SK-N-SH (cell line): ENCODE results near the gene MLLT1. TPM values are rescaled to one million over a fixed set of nuclear protein-coding genes. Genes with fewer than 3 reads are reported as not detected.

Experiments
- CTCF ChIA-PET: fragments of 300-600, 350-600 bp; formaldehyde crosslinking; extraction: SDS; loops from one replicate; lab custom pipeline; 2021; lab: Yijun Ruan, JAX
- POLR2A ChIA-PET: fragments of 350-600 bp; sonication (Branson Sonifier 250); formaldehyde crosslinking; extraction: SDS; loops from one replicate; lab custom pipeline; 2020; ENCODE audit warnings: antibody characterized with exemption, inconsistent platforms; lab: Yijun Ruan, JAX
- DNase-seq: peaks from one replicate; pipeline ENCODE4 v3.0.0; 2012
- H2AFZ ChIP-seq: fragments of 200-600 bp; sonication (generic); 2 replicates; pipeline ENCODE4 v1.8.1; 2016; ENCODE audit warnings: antibody characterized with exemption, mild to moderate bottlenecking, low read depth
- H3F3A ChIP-seq: fragments of 200-600 bp; sonication (generic); replicated peaks from 2 replicates; pipeline ENCODE3; 2016; ENCODE audit warnings: antibody characterized with exemption, mild to moderate bottlenecking; ENCODE audit not compliant: insufficient read depth
- H3K27ac ChIP-seq, 2 experiments: fragments of 200-500 bp in 1 of 2; fragments of 200-600 bp in 1 of 2; sonication (Bioruptor generic) in 1 of 2; sonication (generic), shearing (Covaris generic) in 1 of 2; 2 replicates each; pipeline versions ENCODE4 v1.5.1 to v1.6.1; 2014 to 2016; ENCODE audit warnings: low read depth in 2 of 2, inconsistent platforms in 1 of 2, low read length in 1 of 2, mild to moderate bottlenecking in 1 of 2, mixed read lengths in 1 of 2
- H3K27me3 ChIP-seq: fragments of 200-600 bp; sonication (generic), shearing (Covaris generic); 2 replicates; pipeline ENCODE4 v1.6.1; 2016; ENCODE audit warnings: mixed run types; ENCODE audit not compliant: insufficient read depth
- H3K36me3 ChIP-seq, 2 experiments: fragments of 200-500 bp in 1 of 2; fragments of 200-600 bp in 1 of 2; sonication (Bioruptor generic) in 1 of 2; sonication (generic) in 1 of 2; replicated peaks in 1 of 2; 2 replicates each; pipeline versions ENCODE3 to v1.5.1; 2014 to 2016; ENCODE audit warnings: low read length in 1 of 2, mild to moderate bottlenecking in 1 of 2; ENCODE audit not compliant: insufficient read depth in 2 of 2, control insufficient read depth in 1 of 2
- H3K4me1 ChIP-seq, 2 experiments: fragments of 200-500 bp in 1 of 2; fragments of 200-600 bp in 1 of 2; sonication (Bioruptor generic) in 1 of 2; sonication (generic), shearing (Covaris generic) in 1 of 2; 2 replicates each; pipeline versions ENCODE4 v1.5.1 to v1.6.1; 2014 to 2016; ENCODE audit warnings: low read depth in 1 of 2, low read length in 1 of 2, mixed run types in 1 of 2; ENCODE audit not compliant: insufficient read depth in 2 of 2, control insufficient read depth in 1 of 2
- H3K4me2 ChIP-seq: fragments of 200-600 bp; sonication (generic), shearing (Covaris generic); 2 replicates; pipeline ENCODE4 v1.6.1; 2017; ENCODE audit warnings: mixed run types
- H3K4me3 ChIP-seq, 2 experiments: fragments of 200-500 bp in 1 of 2; fragments of 200-600 bp in 1 of 2; sonication (Bioruptor generic) in 1 of 2; sonication (generic), shearing (Covaris generic) in 1 of 2; 2 replicates each; pipeline versions ENCODE4 v1.5.1 to v1.8.1; 2014 to 2016; ENCODE audit warnings: low read depth in 2 of 2, inconsistent platforms in 1 of 2, low read length in 1 of 2, mild to moderate bottlenecking in 1 of 2, mixed read lengths in 1 of 2, moderate library complexity in 1 of 2
- H3K79me2 ChIP-seq: fragments of 200-600 bp; sonication (generic); 2 replicates; pipeline ENCODE4 v1.8.1; 2017; ENCODE audit warnings: mild to moderate bottlenecking; ENCODE audit not compliant: insufficient read depth
- H3K9ac ChIP-seq: fragments of 200-600 bp; sonication (generic); 2 replicates; pipeline ENCODE4 v1.6.1; 2017; ENCODE audit warnings: mixed run types
- H3K9me2 ChIP-seq: fragments of 200-600 bp; sonication (generic); 2 replicates; pipeline ENCODE4 v1.6.1; 2017; ENCODE audit warnings: mixed run types
- H3K9me3 ChIP-seq: fragments of 200-600 bp; sonication (generic); 2 replicates; pipeline ENCODE4 v1.6.1; 2017; ENCODE audit warnings: mixed run types, mild to moderate bottlenecking, moderate library complexity
- H4K20me1 ChIP-seq: fragments of 200-600 bp; sonication (generic); 2 replicates; pipeline ENCODE4 v1.6.1; 2017; ENCODE audit warnings: mild to moderate bottlenecking, mixed run types; ENCODE audit not compliant: insufficient read depth
- EP300 ChIP-seq, 2 experiments: IDR thresholded peaks; 2 replicates each; pipeline versions ENCODE4 v1.4.0 to v1.6.1; 2012; ENCODE audit warnings: borderline replicate concordance in 1 of 2, low read depth in 1 of 2, low read length in 1 of 2
- EZH2phosphoT487 ChIP-seq: fragments of 200-600 bp; sonication (generic); IDR thresholded peaks from 2 replicates; pipeline ENCODE4 v1.6.1; 2017; ENCODE audit warnings: low read depth, mixed run types, mild to moderate bottlenecking, antibody characterized with exemption, moderate library complexity, borderline replicate concordance
- FOSL2 ChIP-seq: IDR thresholded peaks from 2 replicates; pipeline ENCODE4 v1.4.0; 2012; ENCODE audit warnings: low read depth, mild to moderate bottlenecking, moderate library complexity, borderline replicate concordance
- FOXJ3 ChIP-seq: sonication (generic); formaldehyde crosslinking; IDR thresholded peaks from 2 replicates; pipeline ENCODE4 v1.5.1; 2020; ENCODE audit warnings: mild to moderate bottlenecking, missing genetic modification reagents
- FOXM1 ChIP-seq: IDR thresholded peaks from 2 replicates; pipeline ENCODE4 v1.4.0; 2012; ENCODE audit warnings: low read depth, mild to moderate bottlenecking
- GABPA ChIP-seq: IDR thresholded peaks from 2 replicates; pipeline ENCODE4 v1.4.0; 2012; ENCODE audit warnings: low read depth, mild to moderate bottlenecking
- GATA2 ChIP-seq: sonication (generic); formaldehyde crosslinking; IDR thresholded peaks from 2 replicates; pipeline ENCODE4 v1.5.0; 2020; ENCODE audit warnings: mild to moderate bottlenecking, missing genetic modification reagents
- IRF3 ChIP-seq: fragments of 150-350 bp; IDR thresholded peaks from 2 replicates; pipeline ENCODE4 v1.6.1; 2016; ENCODE audit warnings: mild to moderate bottlenecking, low read depth, low read length
- JUND ChIP-seq: IDR thresholded peaks from 2 replicates; pipeline ENCODE4 v1.4.0; 2012
- NFIC ChIP-seq: IDR thresholded peaks from 2 replicates; pipeline ENCODE4 v1.4.0; 2012; ENCODE audit warnings: borderline replicate concordance
- PBX3 ChIP-seq: IDR thresholded peaks from 2 replicates; pipeline ENCODE4; 2012
- POLR2AphosphoS5 ChIP-seq: IDR thresholded peaks from 2 replicates; pipeline ENCODE4 v1.6.1; 2012; ENCODE audit warnings: low read depth, low read length
- RCOR1 ChIP-seq: fragments of 150-350 bp; IDR thresholded peaks from 2 replicates; pipeline ENCODE4 v1.6.1; 2017; ENCODE audit warnings: antibody characterized with exemption, low read length
- RXRA ChIP-seq: IDR thresholded peaks from 2 replicates; pipeline ENCODE4 v1.4.0; 2012; ENCODE audit warnings: low read depth, mild to moderate bottlenecking, borderline replicate concordance
- SIN3A ChIP-seq: IDR thresholded peaks from 2 replicates; pipeline ENCODE4 v1.6.1; 2012; ENCODE audit warnings: low read depth, mild to moderate bottlenecking, low read length, moderate library complexity, borderline replicate concordance
- SMC3 ChIP-seq: IDR thresholded peaks from 2 replicates; pipeline ENCODE4 v1.6.1; 2012; ENCODE audit warnings: low read depth, low read length, improper control_type of control experiment
- TAF1 ChIP-seq: IDR thresholded peaks from 2 replicates; pipeline ENCODE4 v1.6.1; 2012; ENCODE audit warnings: low read depth, mild to moderate bottlenecking, low read length, moderate library complexity, borderline replicate concordance
- TCF12 ChIP-seq: IDR thresholded peaks from 2 replicates; pipeline ENCODE4 v1.4.0; 2012
- TEAD4 ChIP-seq: IDR thresholded peaks from 2 replicates; pipeline ENCODE4 v1.4.0; 2012; ENCODE audit warnings: mild to moderate bottlenecking, borderline replicate concordance; ENCODE audit not compliant: insufficient read depth
- WGBS: methylation state at CpG from one replicate; pipeline ENCODE4 v1.1.6; 2017; ENCODE audit warnings: low lambda C conversion rate; 5-methylcytosine and 5-hydroxymethylcytosine counted together
- polyA plus RNA-seq, 3 experiments: library from polyadenylated mRNA; depleted of rRNA; stranded (reverse); fragments of >200 nt; gene quantifications; 2 replicates each; pipeline ENCODE4 v1.2.3, GENCODE V29; 2012
- TF ChIP-seq, protein P1 (sequence below): IDR thresholded peaks from 2 replicates; pipeline ENCODE4 v1.4.0; 2012; ENCODE audit warnings: low read depth, borderline replicate concordance

The MLLT1 gene
- polyA plus RNA-seq, 1 of the 3 experiments (the other 2 are of a cell fraction): 19.0 TPM

GRCh38 chr19:6252066-6252465 is 27.7 kb downstream of the MLLT1 start:
- no peaks in the 10 kb centered on the region for H3K9me2 ChIP-seq
- H3K9ac ChIP-seq: no peak overlapping the region
- H3K27ac ChIP-seq: no peak overlapping the region
- 95% methylated on average over 9 of the region's 9 CpGs for WGBS
- no peaks in the 10 kb centered on the region for H3K9me3 ChIP-seq
- CTCF ChIA-PET: interaction anchor here (1.4 to 2.0 kb wide), 3 partner anchors 9 to 33 kb away, joined by 3 to 7 read pairs (median 4); no protein-coding TSS in a partner anchor
- TF ChIP-seq FOXM1 (no peak), GABPA (no peak), RCOR1 (no peak), TAF1 (no peak), NFIC (no peak), EP300 (IDR thresholded peaks at IDR 0.05; ENCODE audit: borderline replicate concordance in 1 of 2, low read depth in 1 of 2, low read length in 1 of 2) (no peak), FOXJ3 (no peak), SIN3A (no peak), PBX3 (no peak), EZH2phosphoT487 (no peak), TEAD4 (no peak), TCF12 (no peak), SMC3 (no peak), FOSL2 (no peak), RXRA (no peak), IRF3 (no peak), GATA2 (CRISPR knock-in tag) (no peak), POLR2AphosphoS5 (no peak), JUND (no peak)
- TF ChIP-seq, protein P1, sequence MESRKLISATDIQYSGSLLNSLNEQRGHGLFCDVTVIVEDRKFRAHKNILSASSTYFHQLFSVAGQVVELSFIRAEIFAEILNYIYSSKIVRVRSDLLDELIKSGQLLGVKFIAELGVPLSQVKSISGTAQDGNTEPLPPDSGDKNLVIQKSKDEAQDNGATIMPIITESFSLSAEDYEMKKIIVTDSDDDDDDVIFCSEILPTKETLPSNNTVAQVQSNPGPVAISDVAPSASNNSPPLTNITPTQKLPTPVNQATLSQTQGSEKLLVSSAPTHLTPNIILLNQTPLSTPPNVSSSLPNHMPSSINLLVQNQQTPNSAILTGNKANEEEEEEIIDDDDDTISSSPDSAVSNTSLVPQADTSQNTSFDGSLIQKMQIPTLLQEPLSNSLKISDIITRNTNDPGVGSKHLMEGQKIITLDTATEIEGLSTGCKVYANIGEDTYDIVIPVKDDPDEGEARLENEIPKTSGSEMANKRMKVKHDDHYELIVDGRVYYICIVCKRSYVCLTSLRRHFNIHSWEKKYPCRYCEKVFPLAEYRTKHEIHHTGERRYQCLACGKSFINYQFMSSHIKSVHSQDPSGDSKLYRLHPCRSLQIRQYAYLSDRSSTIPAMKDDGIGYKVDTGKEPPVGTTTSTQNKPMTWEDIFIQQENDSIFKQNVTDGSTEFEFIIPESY: no peak
- peaks cover 93% of the 10 kb centered on the region for H3K79me2 ChIP-seq
- no peak overlapping the region for H3K4me2 ChIP-seq
- POLR2A ChIA-PET: no interaction called here
- no peak overlapping the region for H3K4me3 ChIP-seq
- no peaks in the 10 kb centered on the region for H3K27me3 ChIP-seq
- peaks cover 0 to 10% of the 10 kb centered on the region in 2 experiments; a peak in 1 of 4 replicates for H3K4me1 ChIP-seq
- H3F3A ChIP-seq: no peaks in the 10 kb centered on the region
- peaks cover 45% of the 10 kb centered on the region for H4K20me1 ChIP-seq
- peaks cover 11 to 13% of the 10 kb centered on the region in 2 experiments for H3K36me3 ChIP-seq
- no peak for DNase-seq
- no peak overlapping the region for H2AFZ ChIP-seq
